ENCODE measurements around the gene GAREM1. TPM values are rescaled to one million over a fixed set of nuclear protein-coding genes. Genes with fewer than 3 reads are reported as not detected.

GAREM1 gene
- total and polyA plus RNA-seq, 2 of the 8 experiments (the other 6 are each of a cell fraction or from before 2014, with no cell fraction given), result 3.6 to 9.2 TPM

GRCh38 chr18:32372381-32373061 lies 98.2 kb downstream of the GAREM1 start (continued):
- TF ChIP-seq USF2 (IDR thresholded peaks at IDR 0.05; ENCODE audit: low read length) (no peak), SP2 (IDR thresholded peaks at IDR 0.05; ENCODE audit: low read length) (no peak)

All from H1 (cell line).